8988T (cell line): ENCODE data around the gene COL12A1.

Experiments
- DNase-seq: peaks from one replicate; pipeline ENCODE4 v3.0.0; 2011

Gene COL12A1

DNA sequence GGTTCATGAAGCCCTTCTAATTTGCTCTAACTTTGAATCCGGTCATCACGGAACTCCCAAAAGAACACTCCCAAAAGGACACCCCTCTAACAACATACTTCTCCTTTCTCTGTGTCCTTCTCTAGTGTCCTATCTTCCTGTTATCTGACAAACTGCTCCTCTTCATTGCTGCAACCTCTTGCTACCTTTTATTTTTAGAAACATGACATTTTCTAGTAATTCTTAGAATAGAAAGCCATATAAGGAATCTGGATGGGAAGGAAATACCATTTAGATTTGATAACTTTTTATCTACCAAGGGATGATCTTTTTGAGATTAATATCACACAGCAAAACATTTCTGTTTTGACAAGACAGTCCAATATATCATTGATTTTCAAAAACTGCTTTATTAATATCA is 63.1 kb downstream of the COL12A1 start:
- DNase-seq = no peak

DNA sequence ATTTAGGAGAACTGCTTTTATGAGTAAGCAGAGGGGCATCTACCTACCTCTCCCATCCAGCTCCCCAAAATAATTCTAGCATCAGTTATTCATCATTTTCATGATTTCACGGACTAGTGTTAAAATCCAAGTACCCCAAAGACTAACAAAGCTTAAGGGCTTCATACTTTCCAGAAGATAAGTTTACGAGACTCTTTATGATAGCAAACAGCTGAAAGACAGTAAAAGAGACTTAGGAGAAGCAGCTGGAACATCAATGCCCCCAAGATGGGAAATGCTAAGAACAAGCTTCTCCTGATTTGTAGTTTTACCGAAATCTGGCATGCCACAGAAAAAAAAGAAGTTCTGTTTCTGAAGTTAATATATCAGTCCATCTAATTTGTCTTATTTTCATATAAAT is 70.0 kb downstream of the COL12A1 start:
- no peak for DNase-seq

DNA sequence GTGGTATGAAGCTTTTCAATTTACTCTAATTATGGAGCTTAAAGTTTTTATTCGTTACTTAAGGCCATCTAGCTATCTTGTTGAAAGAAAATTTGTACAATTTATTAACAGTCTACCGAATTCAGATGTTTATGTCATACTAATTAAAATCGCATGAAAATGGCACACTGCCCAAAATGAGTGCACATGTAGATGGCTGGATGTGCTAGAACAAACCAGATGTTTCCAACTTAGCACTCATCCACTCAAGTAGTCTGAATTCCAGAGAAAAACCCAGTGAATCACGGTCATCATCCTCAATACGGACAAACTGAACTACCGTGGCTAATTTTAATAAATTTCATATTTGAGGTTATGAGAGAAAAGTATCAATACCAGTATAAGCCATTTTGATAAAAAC is 70.4 kb downstream of the COL12A1 start:
- no peak for DNase-seq

DNA sequence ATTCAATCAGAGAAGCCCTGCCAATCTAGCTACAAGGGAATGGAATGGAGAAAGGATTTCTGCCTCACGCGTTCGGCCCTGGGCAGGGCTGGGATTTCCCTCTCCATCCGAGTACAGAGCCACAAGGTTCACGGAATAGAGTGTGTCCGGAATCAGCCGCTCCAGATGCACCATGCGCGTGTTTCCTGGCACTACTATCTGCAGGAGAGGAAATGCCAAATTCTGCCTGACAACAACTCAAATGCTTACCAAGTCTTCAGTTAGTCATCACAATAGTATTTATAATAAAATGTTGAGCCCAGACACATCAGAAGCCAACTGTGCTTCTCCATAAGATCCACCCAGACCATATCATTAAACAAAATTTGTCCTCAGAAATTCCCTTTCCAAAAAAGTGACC is 75.1 kb downstream of the COL12A1 start:
- no peak for DNase-seq

DNA sequence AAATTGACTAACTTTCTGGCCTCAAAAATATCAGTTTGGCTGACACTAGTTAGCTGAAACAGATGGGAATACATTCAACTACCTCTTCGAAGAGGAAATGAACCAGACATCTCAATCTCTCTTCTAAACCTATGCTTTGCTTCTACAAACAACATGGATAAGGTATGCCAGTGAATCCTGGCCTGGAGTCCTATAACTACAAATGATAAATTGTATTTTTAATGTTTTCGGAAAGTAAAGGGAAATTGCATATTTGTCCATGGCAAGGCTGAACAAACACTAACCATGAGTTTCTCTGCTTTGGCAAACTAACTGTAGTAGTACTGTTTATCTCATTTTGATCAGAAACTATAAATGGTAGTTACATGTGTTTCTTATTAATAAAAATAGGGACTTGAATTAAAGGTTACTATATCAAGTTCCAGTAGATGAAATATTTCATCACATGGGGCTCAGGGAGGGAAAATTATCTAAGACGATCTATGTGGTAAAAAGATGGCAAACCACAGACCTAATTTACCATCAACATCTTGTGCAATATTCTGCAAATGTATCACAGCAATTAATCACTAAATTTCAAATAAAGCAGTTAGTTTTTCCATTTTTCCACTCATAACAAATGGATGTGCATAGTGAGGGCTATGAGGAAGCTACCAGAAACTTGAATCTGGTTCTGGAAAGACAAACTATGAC is 76.8 kb downstream of the COL12A1 start:
- DNase-seq = no peak

DNA sequence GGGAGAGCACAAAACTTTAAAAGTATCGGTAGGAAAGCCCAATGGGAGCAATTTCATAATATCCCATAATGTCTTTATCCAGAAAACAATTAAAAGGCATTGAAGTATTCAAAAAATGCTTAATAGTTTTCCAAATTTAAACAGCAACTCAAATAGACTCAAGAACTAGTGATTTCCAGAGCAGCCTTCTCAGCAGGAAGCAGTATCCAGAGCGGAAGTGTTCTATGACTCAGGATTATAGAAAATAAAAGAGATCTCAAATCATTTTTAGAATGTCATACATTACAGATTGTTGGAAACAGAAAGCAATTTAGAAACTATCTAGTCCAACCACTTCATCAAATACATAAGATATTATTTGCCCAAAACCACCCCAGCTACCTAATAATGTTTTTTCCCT is 79.3 kb downstream of the COL12A1 start:
- no peak for DNase-seq

DNA sequence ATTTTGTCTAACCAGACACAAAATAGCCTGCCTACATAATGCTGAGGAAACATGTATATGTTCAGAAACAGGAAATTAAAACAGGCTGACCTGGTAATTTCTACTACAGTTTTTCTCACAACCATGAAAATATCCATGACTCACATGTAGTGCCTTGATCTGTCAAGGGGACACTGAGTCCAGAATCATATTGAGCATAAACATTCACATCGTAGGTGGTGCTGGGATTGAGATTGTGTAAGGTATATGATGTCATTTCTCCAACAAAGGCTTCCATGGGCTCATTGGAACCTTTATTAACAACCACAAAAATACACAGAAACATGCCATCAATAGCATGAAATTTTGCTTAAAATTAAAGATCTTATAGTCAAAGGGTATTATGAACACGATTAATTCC is 80.9 kb downstream of the COL12A1 start:
- DNase-seq = no peak

DNA sequence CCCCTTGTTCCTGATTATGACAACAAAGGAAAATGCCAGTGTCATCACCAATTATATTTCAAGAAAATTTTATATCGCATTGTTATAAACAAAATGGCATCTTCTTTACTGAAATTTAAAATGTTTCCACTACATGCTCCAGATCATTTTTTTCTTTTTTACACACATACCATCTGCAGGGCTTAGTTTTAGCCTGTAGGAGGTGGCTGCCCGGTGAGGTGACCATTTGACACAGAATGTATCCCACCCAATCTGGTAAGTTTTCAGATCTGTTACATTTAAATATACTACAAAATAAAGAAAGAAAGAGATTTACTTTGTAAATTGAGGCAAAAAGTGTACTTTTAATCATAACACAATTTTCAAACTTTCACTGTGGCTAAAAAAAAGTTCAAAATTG is 81.8 kb downstream of the COL12A1 start:
- no peak for DNase-seq

DNA sequence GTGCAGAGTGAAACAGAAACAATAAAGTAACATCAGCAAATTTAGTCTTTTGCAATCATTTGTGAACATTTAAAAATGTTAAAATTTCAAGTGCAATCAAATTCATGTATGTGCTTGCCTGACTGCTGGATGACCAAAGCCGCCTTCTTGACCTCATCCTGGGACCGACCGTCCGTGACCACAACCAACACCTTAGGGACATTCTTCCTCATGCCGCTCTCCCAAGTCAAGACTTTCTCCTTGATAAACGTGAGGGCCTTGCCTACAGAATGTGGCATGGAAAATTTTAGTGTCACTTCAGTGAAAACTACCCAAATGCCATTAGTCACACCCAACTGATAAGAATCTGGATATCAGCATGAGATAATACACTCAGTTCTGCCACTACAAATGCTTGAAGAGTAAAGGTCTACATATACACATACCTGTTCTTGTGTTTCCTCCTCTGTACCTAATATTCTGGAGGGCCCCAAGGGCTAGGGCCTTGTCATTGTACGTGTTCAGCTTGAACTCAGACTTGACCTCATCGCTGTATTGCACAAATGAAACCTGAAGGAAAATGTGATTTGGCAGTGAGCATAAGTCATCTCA is 86.8 kb downstream of the COL12A1 start:
- DNase-seq = no peak

DNA sequence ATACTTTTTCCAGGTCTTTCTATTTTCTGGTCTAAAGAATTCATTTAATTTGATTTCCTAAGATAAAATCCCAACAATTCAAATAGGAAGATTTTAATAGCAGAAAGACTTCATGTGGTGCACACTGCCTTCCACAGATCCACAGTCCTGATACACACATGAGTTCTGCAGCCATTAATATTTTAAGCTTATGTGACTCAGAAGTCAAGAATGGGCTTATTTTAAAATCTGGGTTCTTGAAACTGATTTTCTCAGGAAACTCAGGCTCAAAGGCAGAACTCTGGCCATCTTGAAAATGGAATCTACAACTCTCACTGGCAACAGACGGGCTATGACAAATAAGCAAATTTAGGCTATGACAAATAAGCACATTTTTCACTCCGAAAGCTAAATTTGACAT is 88.2 kb downstream of the COL12A1 start:
- DNase-seq = no peak

DNA sequence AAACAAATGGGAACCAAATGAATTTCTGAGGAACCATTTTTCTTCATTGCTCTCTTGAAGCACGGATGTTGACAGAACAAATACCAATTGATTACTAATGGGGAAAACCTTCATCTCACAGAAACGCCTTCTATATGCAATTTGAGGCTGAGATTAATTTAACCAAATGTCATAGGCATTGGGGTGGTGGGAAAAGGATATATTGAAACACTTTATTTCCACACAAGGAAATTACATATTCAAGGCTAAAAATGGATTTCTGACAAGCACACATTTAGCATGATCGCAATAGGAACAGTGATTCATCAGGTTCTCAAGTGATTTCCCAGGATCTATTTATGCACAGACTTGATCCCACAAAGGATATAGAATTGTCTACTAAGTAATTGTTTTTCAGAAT is 88.9 kb downstream of the COL12A1 start:
- DNase-seq = no peak

DNA sequence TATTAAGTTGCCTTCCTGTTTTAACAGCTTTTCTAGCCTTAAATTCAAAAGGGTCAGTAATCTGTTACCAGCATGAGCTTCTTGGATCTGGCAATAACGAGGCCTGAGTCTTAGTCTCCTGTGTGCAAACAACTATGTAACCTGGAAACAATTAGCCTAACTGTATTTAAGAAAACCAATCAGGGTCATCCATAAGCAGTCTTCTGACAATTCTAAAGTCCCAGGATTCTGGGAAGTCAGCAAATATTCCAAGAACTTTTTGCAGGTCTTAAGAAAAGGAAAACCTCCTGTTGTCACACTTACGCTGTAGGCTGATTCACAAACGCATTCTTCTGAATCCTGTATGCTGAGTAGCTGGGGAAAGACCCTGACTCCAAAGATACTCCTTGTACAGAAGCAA is 90.4 kb downstream of the COL12A1 start:
- no peak for DNase-seq

DNA sequence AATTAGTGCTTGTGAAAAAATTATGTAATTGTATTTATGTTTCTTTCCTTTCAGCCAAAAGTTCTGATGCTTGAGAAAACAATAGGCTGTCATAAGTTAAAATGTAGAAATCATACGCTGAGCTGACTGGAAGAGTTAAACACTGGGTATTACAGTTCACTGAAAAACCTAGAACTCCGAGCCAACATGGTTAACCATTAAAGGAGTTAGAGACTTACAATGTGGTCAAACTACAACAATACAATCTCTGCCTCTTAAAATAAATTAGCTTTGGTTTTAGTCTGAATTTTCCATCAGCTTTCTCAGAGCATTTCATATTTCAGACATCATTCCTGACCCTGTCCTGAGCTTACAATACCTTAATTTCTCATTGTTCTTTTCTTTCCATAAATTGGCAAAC is 91.0 kb downstream of the COL12A1 start:
- no peak for DNase-seq

DNA sequence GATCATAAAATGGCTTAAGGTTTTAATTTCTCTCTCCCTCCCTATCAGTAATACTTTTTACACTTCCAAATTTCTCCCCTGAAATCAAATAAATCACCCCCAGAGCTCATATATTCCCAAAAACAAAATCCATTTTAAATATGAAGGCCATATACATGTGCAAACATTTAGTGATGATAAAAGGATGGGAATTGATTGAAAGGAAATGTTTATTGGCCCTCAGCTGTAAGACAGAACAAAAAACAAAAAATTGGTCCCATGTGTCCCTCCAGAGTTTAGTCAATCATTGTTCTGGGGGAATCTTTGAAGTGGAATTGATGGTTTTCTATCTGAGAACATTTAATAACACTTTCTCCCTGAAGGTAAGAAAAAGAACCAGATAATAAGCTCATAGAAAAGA is 91.7 kb downstream of the COL12A1 start:
- no peak for DNase-seq

DNA sequence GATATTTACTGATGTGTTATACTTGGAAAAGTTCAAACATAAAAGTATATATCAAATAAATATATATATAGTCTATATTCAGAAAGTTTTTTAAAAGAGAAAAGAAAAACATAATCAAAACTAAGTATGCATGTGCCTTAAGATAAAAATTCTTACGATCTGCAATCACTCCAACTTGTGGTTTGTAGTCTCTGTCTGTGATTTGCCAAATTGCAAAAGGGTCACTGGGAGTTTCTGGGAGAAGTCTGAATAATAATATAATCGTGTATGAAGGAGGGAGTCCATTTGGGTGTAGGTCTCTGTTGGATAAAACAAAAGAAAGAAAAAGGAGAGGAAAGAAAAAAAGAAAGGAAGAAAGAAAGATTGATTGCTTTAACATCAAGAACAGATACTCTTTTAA is 92.4 kb downstream of the COL12A1 start:
- no peak for DNase-seq

DNA sequence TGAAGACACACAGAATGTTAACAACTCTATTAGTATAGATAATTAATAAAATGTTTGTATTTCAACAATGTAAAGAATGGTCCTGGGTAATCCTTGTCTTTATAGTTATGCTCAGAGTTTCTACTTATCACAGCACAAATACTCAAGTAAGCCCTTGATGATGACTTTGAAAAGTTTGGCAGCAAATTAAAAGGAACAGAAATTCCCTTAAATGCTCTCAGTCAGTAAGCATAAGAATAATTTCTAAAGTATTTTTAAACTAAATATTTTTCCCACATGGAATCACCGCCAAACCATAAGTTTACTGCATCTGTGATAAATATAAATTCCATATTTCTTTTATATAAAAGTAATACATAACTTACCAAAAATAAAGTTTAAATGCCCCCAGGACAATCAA is 96.1 kb downstream of the COL12A1 start:
- no peak for DNase-seq

DNA sequence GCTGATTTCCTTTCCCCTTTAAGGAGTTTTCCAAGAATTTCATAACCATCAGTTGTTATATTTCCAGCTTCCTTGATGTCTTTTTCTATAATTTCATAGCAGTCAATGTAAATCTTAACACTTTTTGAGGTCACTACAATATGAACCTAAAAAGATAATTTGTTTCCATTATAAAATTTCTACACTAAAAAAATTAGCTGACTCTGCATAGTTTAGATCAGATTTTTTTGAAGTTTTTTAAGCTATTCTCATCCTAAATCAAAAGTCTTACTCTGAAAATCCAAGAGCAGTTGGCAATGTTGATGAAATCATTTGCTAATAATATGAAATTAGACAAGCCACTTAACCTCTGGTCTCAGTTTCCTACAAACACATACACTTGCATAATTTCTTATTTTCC is 96.8 kb downstream of the COL12A1 start:
- DNase-seq = no peak

DNA sequence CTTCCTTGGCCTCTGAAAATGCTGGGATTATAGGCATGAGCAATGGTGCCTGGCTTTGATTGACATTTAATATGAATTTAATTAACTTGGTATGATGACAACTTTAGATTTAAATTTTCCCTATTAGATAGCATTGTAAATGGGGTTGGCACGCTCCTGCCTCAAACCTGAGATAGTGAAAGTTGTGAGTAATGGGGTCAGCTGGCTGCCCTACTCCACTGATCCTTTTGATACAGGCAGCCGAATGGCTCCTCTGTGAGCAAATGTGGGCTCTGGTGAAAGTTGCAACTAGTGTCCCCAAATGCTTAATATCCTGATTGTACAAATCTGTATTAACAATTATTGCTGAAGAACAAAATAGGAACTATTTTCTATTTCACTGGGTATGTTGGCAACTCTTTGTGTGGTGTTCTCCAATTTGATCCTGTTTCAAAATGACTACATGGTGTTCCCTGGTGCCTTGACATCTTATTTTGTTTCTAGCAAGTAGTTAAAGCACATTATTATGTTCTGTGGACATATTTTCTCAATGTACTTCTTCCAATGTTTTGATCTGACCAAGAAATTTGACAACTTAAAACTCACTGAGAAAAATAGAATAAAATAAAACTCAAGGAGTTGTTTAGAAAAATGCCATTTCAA is 97.4 kb downstream of the COL12A1 start:
- DNase-seq = no peak

DNA sequence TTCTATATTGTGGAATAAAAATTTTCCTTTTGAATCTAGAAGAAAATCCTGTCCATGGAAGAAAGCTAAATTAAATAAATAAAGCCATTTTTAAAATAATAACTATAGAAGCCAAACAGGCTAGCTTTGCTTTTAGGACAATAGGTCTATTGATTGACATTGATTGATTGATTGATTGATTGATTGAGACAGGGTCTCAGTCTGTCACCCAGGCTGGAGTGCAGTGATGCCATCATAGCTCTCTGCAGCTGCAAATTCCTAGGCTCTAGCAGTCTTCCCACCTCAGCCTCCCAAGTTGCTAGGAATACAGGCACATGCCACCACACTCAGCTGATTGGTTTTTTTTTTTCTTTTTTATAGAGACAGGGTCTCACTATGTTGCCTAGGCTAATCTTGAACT is 97.9 kb downstream of the COL12A1 start:
- no peak for DNase-seq

DNA sequence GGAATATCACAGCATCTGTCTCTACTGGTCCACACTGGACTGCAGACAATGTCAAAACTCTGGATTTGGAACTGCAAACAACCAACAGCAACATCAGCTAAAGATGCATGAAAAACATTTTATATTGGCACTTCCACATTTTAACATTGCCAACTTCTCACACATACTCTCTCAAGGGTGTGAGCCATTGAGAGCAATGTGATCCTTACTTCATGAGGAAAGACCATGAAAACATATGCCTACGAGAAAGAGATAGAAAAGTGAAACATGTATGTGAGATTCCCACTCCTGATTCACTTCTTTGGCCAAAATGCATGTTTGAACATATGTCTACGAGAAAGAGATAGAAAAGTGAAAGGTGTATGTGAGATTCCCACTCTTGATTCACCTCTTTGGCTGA is 99.4 kb downstream of the COL12A1 start:
- DNase-seq = no peak

DNA sequence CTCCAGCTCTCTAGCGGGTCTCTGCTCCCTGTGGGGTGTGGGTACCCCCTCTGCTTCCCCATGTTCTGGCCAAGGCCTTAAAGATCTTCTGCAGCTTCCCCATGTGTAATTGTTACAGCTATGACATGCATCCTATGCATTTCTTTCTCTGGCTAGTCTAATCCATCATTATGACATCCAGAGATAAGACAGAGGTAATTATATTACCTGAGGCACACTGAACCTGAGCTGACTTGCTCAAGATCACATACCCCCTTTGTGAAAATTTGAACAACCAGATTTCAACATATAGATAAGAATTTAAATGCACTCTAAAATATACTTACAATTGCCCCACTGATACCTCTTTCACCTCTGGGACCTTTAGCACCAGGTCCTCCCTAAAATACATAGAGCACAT is 102.4 kb downstream of the COL12A1 start:
- no peak for DNase-seq

DNA sequence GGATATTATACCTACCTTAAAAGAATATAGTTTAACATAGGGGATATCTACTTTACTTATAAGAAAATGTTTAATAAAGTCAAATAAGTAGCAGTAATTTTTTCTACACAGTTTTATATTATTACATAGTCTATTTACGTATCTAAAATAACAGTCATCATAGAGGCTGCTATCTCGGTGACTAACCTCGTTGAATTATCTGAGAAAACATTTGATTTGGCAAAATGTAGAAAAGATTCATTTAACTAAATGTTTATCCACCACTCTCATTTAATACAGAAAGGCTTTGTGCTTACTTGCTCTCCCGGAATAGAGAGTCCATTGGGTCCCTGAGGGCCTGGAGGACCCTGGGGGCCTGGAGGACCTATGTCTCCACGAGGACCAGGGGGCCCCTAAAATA is 103.6 kb downstream of the COL12A1 start:
- no peak for DNase-seq

DNA sequence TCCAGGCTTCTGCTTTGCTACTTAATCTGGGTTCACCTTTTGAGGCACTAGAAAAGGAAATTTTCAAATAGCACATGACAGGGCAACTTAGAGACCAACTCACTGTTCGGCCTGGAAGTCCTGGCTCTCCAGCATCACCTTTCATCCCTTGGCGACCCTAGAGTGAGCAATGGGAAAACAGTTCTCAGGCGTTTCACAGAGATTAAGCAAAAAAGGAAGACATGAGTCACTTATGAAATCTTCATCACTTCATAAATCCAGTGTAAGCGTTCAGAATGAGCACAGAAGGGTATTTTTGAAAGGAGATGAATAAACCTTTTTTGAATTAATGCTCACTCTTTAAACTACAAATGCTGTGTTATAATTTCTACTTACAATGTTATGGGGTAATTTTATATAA is 104.0 kb downstream of the COL12A1 start:
- no peak for DNase-seq

DNA sequence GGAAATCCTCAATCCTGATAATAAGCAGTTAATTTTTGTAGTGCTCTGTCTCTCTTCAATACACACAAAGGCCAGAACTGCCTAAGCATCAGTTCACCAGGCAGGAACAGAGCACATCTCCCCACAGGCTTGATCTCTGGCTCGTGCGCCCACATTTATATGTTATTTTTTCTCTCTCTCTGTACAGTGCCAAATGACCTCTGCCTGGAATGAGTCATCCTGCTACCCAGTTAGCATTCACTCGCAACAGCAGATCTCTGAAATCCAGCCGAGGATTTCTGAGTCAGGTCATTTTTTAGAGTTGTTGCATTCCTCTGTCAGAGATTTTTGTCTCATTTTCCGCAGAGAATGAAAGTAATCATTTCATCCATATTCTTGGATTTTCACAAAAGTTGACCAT is 107.1 kb downstream of the COL12A1 start:
- no peak for DNase-seq

DNA sequence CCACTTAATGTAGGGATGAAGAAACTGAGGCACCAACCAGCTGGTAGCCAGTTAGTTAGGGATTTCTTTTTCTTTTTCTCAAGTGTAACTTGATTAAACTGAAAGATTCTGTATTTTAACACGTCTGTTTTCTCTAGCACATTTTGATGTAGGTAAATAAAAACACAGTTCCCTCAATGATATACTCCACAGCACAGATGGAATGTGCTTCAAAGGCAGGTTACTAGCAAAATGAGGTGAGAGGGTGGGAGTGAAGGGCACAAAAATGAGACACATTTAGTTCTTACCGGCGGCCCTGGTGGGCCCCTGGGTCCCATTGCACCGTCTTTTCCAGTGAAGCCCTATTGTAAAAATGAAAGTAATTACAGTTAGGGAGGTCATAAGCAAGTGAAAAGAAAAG is 108.9 kb downstream of the COL12A1 start:
- no peak for DNase-seq
